DND-41 (cell line): Measurements from ENCODE around the gene SERPINB8.

ENCODE experiments used
- ATAC-seq: fragments of 200-7000 bp; cut with Tn5 transposase; 3 replicates; pipeline ENCODE4 v1.9.1; 2021; ENCODE audit warnings: low read depth; ENCODE audit not compliant: insufficient read depth
- DNase-seq: peaks from one replicate; pipeline ENCODE4 v3.0.0-alpha.2; 2020
- H2AFZ ChIP-seq: 2 replicates; pipeline ENCODE4 v1.6.0; 2012; ENCODE audit warnings: low read depth, low read length
- H3K27ac ChIP-seq: 2 replicates; pipeline ENCODE4 v1.5.1; 2012; ENCODE audit warnings: low read length, inconsistent platforms
- H3K27me3 ChIP-seq: fragments of 200-600 bp; sonication (generic); 2 replicates; pipeline ENCODE4 v1.6.0; 2012; ENCODE audit warnings: low read length, mild to moderate bottlenecking, inconsistent platforms; ENCODE audit not compliant: insufficient read depth, poor library complexity
- H3K36me3 ChIP-seq: 2 replicates; pipeline ENCODE4 v1.5.1; 2012; ENCODE audit warnings: low read length, inconsistent platforms; ENCODE audit not compliant: insufficient read depth
- H3K4me1 ChIP-seq: 2 replicates; pipeline ENCODE4 v1.5.1; 2012; ENCODE audit warnings: mild to moderate bottlenecking, low read length; ENCODE audit not compliant: insufficient read depth
- H3K4me2 ChIP-seq: 2 replicates; pipeline ENCODE4 v1.6.0; 2012; ENCODE audit warnings: mild to moderate bottlenecking, moderate library complexity, low read length, inconsistent platforms; ENCODE audit not compliant: insufficient read depth
- H3K4me3 ChIP-seq, 2 experiments: fragments of 200-600 bp in 1 of 2; shearing (Covaris generic) in 1 of 2; 2 replicates each; pipeline ENCODE4 v1.5.1; 2012 to 2016; ENCODE audit warnings: inconsistent platforms in 2 of 2, low read length in 2 of 2, mild to moderate bottlenecking in 2 of 2, low read depth in 1 of 2, moderate library complexity in 1 of 2
- H3K79me2 ChIP-seq: 2 replicates; pipeline ENCODE4 v1.6.0; 2012; ENCODE audit warnings: low read length, inconsistent platforms; ENCODE audit not compliant: insufficient read depth
- H3K9ac ChIP-seq: 2 replicates; pipeline ENCODE4 v1.6.0; 2012; ENCODE audit warnings: low read depth, mild to moderate bottlenecking, inconsistent platforms, low read length, moderate library complexity
- H3K9me3 ChIP-seq: 2 replicates; pipeline ENCODE4 v1.5.1; 2012; ENCODE audit warnings: low read length, moderate library complexity, mild to moderate bottlenecking, inconsistent platforms; ENCODE audit not compliant: insufficient read depth, severe bottlenecking
- H4K20me1 ChIP-seq: 2 replicates; pipeline ENCODE4 v1.6.0; 2012; ENCODE audit warnings: low read length; ENCODE audit not compliant: insufficient read depth
- EZH2 ChIP-seq: IDR thresholded peaks from 3 replicates; pipeline ENCODE4 v1.6.1; 2012; ENCODE audit warnings: borderline replicate concordance, low read depth, mild to moderate bottlenecking, moderate library complexity, low read length, inconsistent platforms; ENCODE audit not compliant: severe bottlenecking
- TF ChIP-seq, protein P1 (sequence below): IDR thresholded peaks from 2 replicates; pipeline ENCODE4 v1.5.1; 2012; ENCODE audit warnings: borderline replicate concordance, low read length, moderate library complexity, mild to moderate bottlenecking; ENCODE audit not compliant: poor library complexity, severe bottlenecking; ENCODE audit errors: extremely low read depth

The SERPINB8 gene

DNA sequence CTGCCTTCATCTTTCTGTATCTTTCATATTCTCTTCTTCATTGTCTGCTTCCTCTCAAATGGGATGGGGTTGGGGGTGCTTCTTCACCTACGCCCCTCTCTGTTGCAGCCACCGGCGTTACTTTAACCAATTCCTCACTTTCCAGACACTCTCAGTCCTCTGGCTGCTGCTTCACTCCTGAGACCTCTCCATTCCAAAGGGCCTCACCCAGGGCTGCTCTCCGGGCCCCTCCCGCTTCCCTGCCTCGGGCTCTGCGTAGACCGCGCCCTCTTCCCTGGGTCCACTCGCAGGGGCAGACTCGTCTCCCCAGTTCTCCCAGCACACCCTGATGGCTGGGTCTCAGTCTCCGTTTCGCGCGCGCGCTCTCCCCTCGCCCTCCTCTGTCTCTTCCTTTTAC lies 926 bp downstream of the SERPINB8 start:
- Histone ChIP-seq H3K4me1 (peaks cover 53% of the 10 kb centered on the region), H3K27me3 (no peaks in the 10 kb centered on the region), H3K9me3 (no peaks in the 10 kb centered on the region), H3K9ac (peak overlapping the region; percentile 75), H2AFZ (peak overlapping the region; percentile 82), H3K36me3 (no peaks in the 10 kb centered on the region), H3K27ac (peak overlapping the region; percentile 78), H3K4me3 (peak overlapping the region; percentile 57 to 62; a peak in 3 of 4 replicates), H3K4me2 (peak overlapping the region; percentile 85), H3K79me2 (no peaks in the 10 kb centered on the region; the same call in 1 of the 2 replicates), H4K20me1 (no peaks in the 10 kb centered on the region)
- TF ChIP-seq, protein P1, sequence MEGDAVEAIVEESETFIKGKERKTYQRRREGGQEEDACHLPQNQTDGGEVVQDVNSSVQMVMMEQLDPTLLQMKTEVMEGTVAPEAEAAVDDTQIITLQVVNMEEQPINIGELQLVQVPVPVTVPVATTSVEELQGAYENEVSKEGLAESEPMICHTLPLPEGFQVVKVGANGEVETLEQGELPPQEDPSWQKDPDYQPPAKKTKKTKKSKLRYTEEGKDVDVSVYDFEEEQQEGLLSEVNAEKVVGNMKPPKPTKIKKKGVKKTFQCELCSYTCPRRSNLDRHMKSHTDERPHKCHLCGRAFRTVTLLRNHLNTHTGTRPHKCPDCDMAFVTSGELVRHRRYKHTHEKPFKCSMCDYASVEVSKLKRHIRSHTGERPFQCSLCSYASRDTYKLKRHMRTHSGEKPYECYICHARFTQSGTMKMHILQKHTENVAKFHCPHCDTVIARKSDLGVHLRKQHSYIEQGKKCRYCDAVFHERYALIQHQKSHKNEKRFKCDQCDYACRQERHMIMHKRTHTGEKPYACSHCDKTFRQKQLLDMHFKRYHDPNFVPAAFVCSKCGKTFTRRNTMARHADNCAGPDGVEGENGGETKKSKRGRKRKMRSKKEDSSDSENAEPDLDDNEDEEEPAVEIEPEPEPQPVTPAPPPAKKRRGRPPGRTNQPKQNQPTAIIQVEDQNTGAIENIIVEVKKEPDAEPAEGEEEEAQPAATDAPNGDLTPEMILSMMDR: no peak
- TF ChIP-seq EZH2: no peak
- ATAC-seq: no peak
- no peak for DNase-seq

DNA sequence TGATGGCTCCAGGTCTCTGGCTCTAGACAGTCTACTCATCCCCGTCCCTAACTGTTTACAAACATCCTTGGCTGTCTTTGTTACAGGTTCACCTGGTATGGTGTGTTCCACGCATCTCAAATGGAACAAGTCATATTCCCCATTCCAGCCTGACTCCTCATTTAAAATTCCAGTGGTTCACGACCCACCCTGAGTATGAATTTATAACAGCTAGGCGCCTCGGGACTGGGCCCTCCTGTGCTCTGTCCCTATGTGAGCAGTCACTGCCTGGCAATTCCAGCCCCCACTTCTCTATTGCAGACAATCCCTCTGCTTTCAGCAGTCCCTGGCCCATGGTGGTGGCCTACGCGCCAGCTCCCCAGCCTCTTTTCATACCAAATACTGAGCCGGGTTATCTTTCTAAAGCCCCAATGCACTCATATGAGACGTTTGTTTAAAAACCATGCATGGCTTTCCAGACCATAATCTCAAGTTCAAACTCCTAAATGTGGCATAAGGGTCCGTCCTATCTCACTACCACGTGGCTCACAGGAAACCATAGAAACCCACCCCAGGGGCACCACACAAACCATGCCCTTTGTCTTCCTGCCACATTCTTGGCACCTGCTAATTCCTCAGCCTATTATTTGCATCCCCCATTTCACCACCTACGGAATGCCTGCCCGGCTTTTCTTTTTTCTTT lies 1.6 kb downstream of the SERPINB8 start:
- no peaks in the 10 kb centered on the region; the same call in 1 of the 2 replicates for H3K79me2 ChIP-seq
- TF ChIP-seq EZH2: no peak
- TF ChIP-seq, protein P1: no peak
- ATAC-seq: no peak
- H3K9me3 ChIP-seq: no peaks in the 10 kb centered on the region
- peak overlapping the region; percentile 85 for H3K4me2 ChIP-seq
- H3K9ac ChIP-seq: peak overlapping the region; percentile 75; the same call in 1 of the 2 replicates
- H3K27ac ChIP-seq: peak overlapping the region; percentile 78
- no peaks in the 10 kb centered on the region for H4K20me1 ChIP-seq
- H3K4me3 ChIP-seq: peak overlapping the region in 1 of 2 experiments; percentile 62; a peak in 2 of 4 replicates
- H3K4me1 ChIP-seq: peaks cover 53% of the 10 kb centered on the region
- peak; percentile 38 for DNase-seq
- H2AFZ ChIP-seq: peak overlapping the region; percentile 82
- H3K27me3 ChIP-seq: no peaks in the 10 kb centered on the region
- H3K36me3 ChIP-seq: no peaks in the 10 kb centered on the region

DNA sequence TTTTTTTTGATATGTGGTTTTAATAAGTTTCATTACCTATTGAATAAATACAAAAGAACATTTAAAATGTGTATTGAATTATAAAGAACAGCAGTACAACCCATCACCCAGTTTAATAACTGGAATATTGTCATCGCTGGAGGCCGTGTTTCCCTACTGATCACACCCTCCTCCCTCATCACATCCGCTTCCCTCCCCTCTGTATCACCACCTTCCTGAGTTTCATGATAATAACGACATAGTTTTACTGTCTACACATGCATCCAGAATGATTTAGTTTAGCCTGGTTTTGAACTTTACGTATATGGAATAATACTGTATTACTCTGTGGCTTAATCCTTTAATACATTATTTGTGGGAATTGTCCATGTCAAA lies 2.1 kb downstream of the SERPINB8 start:
- Histone ChIP-seq H3K4me3 (no peak overlapping the region), H3K9me3 (no peaks in the 10 kb centered on the region), H3K9ac (no peak overlapping the region), H3K27ac (no peak overlapping the region), H3K4me1 (peaks cover 53% of the 10 kb centered on the region), H2AFZ (no peak overlapping the region), H3K4me2 (no peak overlapping the region), H3K27me3 (no peaks in the 10 kb centered on the region), H3K79me2 (no peaks in the 10 kb centered on the region; the same call in 1 of the 2 replicates), H4K20me1 (no peaks in the 10 kb centered on the region), H3K36me3 (no peaks in the 10 kb centered on the region)
- ATAC-seq: no peak
- no peak for DNase-seq
- TF ChIP-seq, protein P1: no peak
- no peak for TF ChIP-seq EZH2
